Lower lobe of right lung (tissue), 2 donors: ENCODE results near the gene BCL2L13. TPM values are rescaled to one million over a fixed set of nuclear protein-coding genes. Genes with fewer than 3 reads are reported as not detected.
"Not testable (repeated sequence)": the region's sequence is repeated elsewhere in the genome, so short reads cannot be mapped to it uniquely, and the experiment has no call there.

Experiments
- ATAC-seq, 2 donors: fragments of 200-7000 bp; cut with Tn5 transposase; one replicate each; pipeline ENCODE4 v1.9.1; 2020 to 2022; ENCODE audit warnings: mild to moderate bottlenecking in 2 of 2, moderate library complexity in 2 of 2
- DNase-seq: peaks from one replicate; pipeline ENCODE4 v3.0.0-alpha.2; 2020
- H3K27ac ChIP-seq: fragments of 200-600 bp; one replicate; pipeline ENCODE4 v1.8.0; 2022
- H3K27me3 ChIP-seq: fragments of 200-600 bp; one replicate; pipeline ENCODE4 v1.8.0; 2022; ENCODE audit warnings: low read depth
- H3K36me3 ChIP-seq: fragments of 200-600 bp; one replicate; pipeline ENCODE4 v1.8.0; 2022; ENCODE audit warnings: mild to moderate bottlenecking
- H3K4me1 ChIP-seq: fragments of 200-600 bp; one replicate; pipeline ENCODE4 v1.8.0; 2022
- H3K4me3 ChIP-seq: fragments of 200-600 bp; one replicate; pipeline ENCODE4 v1.8.0; 2022; ENCODE audit warnings: mild to moderate bottlenecking
- H3K9me3 ChIP-seq: fragments of 200-600 bp; one replicate; pipeline ENCODE4 v1.8.0; 2022
- intact Hi-C: fragments of 100-400 bp; cut with DNase I; formaldehyde crosslinking; loops from one replicate; pipeline ENCODE4 v1.11.0; 2022
- total RNA-seq: library from RNA; stranded (reverse); fragmentation: NEBNext Ultra II Directional; extraction: Animal tissue kit (Norgen Biotek cat#: 25700); gene quantifications from one replicate; pipeline ENCODE4 v1.2.1, GENCODE V29; 2021
- TF ChIP-seq, protein P1 (sequence below): fragments of 200-600 bp; IDR thresholded peaks from one replicate; pipeline ENCODE4 v1.8.0; 2022; ENCODE audit warnings: antibody characterized with exemption, mild to moderate bottlenecking
- donor health status: DM: no; HTN: yes; CAD: no; lungs with severe emphysema.

The BCL2L13 gene
- total RNA-seq, 1 donor from 2014 or later, result 41.2 TPM

DNA sequence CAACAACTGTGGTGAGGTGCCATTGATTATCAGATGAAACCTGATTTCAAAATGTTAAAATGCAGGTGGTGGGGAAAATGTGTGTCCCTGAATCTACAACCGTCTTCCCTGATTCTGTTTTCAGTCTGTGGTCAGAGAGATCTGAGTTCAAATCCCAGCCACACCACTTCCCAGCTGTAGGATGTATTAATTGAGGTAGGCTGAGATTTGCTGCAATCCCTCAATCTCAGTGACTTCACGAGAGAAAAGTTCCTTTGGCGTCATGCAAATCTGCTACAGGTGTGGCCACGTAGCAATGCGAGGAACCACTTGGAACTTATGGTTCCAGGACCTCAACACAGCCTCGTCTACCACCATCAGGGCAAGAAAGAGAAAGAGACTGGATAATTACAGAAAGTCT, 56.2 kb downstream of the BCL2L13 start:
- intact Hi-C loops, result no loop called here
- H3K9me3 ChIP-seq, result no peaks in the 10 kb centered on the region
- ATAC-seq, result no peak
- H3K4me3 ChIP-seq, result no peak overlapping the region
- H3K36me3 ChIP-seq, result peaks cover 45% of the 10 kb centered on the region
- H3K27ac ChIP-seq, result no peak overlapping the region
- no peaks in the 10 kb centered on the region for H3K4me1 ChIP-seq
- H3K27me3 ChIP-seq, result no peaks in the 10 kb centered on the region
- TF ChIP-seq, protein P1, sequence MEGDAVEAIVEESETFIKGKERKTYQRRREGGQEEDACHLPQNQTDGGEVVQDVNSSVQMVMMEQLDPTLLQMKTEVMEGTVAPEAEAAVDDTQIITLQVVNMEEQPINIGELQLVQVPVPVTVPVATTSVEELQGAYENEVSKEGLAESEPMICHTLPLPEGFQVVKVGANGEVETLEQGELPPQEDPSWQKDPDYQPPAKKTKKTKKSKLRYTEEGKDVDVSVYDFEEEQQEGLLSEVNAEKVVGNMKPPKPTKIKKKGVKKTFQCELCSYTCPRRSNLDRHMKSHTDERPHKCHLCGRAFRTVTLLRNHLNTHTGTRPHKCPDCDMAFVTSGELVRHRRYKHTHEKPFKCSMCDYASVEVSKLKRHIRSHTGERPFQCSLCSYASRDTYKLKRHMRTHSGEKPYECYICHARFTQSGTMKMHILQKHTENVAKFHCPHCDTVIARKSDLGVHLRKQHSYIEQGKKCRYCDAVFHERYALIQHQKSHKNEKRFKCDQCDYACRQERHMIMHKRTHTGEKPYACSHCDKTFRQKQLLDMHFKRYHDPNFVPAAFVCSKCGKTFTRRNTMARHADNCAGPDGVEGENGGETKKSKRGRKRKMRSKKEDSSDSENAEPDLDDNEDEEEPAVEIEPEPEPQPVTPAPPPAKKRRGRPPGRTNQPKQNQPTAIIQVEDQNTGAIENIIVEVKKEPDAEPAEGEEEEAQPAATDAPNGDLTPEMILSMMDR, result no peak
- no peak for DNase-seq

- no peaks in the 10 kb centered on the region for H3K27me3 ChIP-seq
- H3K4me1 ChIP-seq, result no peaks in the 10 kb centered on the region
- no peak overlapping the region for H3K27ac ChIP-seq
- DNase-seq (no peak), ATAC-seq (no peak)
- no peaks in the 10 kb centered on the region for H3K9me3 ChIP-seq
- no peak overlapping the region for H3K4me3 ChIP-seq
- TF ChIP-seq, protein P1, result no peak
- peaks cover 34% of the 10 kb centered on the region for H3K36me3 ChIP-seq
- intact Hi-C loops, result no loop called here
These were observed 57.4 kb downstream of the BCL2L13 start for GRCh38 chr22:17695986-17696385.

GRCh38 chr22:17697196-17697595, 58.6 kb downstream of the BCL2L13 start:
- H3K27ac ChIP-seq, DNase-seq, ATAC-seq, H3K27me3 ChIP-seq, H3K4me3 ChIP-seq, intact Hi-C loops, H3K4me1 ChIP-seq, H3K9me3 ChIP-seq: not testable (repeated sequence)
- H3K36me3 ChIP-seq, result peaks cover 34% of the 10 kb centered on the region

DNA sequence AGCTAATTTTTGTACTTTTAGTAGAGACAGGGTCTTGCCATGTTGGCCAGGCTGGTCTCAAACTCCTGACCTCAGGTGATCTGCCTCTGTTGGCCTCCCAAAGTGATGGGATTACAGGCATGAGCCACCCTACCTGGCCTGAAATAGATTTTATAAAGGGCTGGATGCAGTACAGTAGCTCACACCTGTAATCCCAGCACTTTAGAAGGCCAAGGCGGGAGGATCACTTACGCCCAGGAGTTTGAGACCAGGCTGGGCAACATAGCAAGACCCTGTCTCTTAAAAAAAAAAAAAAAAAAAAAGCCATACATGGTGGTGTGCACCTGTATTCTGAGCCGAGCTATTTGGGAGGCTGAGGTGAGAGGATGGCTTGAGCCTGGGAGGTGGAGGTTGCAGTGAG, 59.7 kb downstream of the BCL2L13 start:
- not testable (repeated sequence) for H3K4me3 ChIP-seq

DNA sequence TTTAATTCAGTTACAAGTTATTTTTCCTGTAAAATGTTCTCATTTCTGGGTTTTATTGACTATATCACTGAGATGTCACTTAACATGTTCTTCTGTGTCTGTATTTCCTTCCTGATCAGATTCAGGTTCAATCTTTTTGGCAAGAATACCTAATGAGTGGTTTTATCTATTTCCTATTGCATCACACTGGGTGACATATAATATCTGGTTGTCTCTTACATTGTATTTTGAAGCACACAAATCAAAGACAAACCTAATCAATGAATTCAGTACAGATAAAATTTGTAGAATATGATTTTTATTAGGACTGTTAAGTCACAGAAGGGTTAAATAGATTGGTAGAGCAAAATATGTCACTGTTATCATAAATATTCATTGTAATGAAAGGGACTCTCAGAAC, 60.4 kb downstream of the BCL2L13 start:
- Histone ChIP-seq H3K4me1 (no peaks in the 10 kb centered on the region), H3K27ac (no peak overlapping the region), H3K27me3 (no peaks in the 10 kb centered on the region), H3K36me3 (peaks cover 43% of the 10 kb centered on the region), H3K4me3 (no peak overlapping the region), H3K9me3 (no peaks in the 10 kb centered on the region)
- ATAC-seq, result no peak
- no peak for DNase-seq
- intact Hi-C loops, result no loop called here
- TF ChIP-seq, protein P1, result no peak

More for the DNA sequence above, 59.7 kb downstream of the BCL2L13 start:
- H3K27me3 ChIP-seq, intact Hi-C loops, ATAC-seq, DNase-seq, H3K4me1 ChIP-seq, H3K27ac ChIP-seq, H3K9me3 ChIP-seq: not testable (repeated sequence)
- peaks cover 41% of the 10 kb centered on the region for H3K36me3 ChIP-seq

GRCh38 chr22:17699696-17700340, 61.3 kb downstream of the BCL2L13 start:
- H3K4me3 ChIP-seq, result no peak overlapping the region
- peaks cover 40% of the 10 kb centered on the region for H3K36me3 ChIP-seq
- no peak overlapping the region for H3K27ac ChIP-seq
- ATAC-seq, result peak; percentile 19 to 27
- H3K4me1 ChIP-seq, result no peaks in the 10 kb centered on the region
- no peaks in the 10 kb centered on the region for H3K9me3 ChIP-seq
- TF ChIP-seq, protein P1, result no peak
- intact Hi-C loops, result no loop called here
- no peak for DNase-seq
- H3K27me3 ChIP-seq, result no peaks in the 10 kb centered on the region
